Sciatic nerve (tissue), 2 donors: ENCODE data around the gene VAMP2. TPM values are rescaled to one million over a fixed set of nuclear protein-coding genes. Genes with fewer than 3 reads are reported as not detected.

ENCODE experiments used
- ATAC-seq: fragments of 200-7000 bp; cut with Tn5 transposase; one replicate; pipeline ENCODE4 v1.9.1; 2020; ENCODE audit warnings: mild to moderate bottlenecking, moderate library complexity
- DNase-seq: peaks from one replicate; pipeline ENCODE4 v3.0.0-alpha.2; 2020; ENCODE audit warnings: low spot score
- intact Hi-C: fragments of 100-400 bp; cut with DNase I; formaldehyde crosslinking; loops from one replicate; pipeline ENCODE4 v1.14.2; 2022
- total RNA-seq: library from RNA; stranded (reverse); fragmentation: NEBNext Ultra II Directional; extraction: Animal tissue kit (Norgen Biotek cat#: 25700); gene quantifications from one replicate; pipeline ENCODE4 v1.2.1, GENCODE V29; 2021
- donor health status: DM: no; HTN: no; CAD: no.
- donor health status: DM: no; HTN: no; CAD: no.

VAMP2 gene
- total RNA-seq, 1 donor from 2014 or later, result 108 TPM

DNA sequence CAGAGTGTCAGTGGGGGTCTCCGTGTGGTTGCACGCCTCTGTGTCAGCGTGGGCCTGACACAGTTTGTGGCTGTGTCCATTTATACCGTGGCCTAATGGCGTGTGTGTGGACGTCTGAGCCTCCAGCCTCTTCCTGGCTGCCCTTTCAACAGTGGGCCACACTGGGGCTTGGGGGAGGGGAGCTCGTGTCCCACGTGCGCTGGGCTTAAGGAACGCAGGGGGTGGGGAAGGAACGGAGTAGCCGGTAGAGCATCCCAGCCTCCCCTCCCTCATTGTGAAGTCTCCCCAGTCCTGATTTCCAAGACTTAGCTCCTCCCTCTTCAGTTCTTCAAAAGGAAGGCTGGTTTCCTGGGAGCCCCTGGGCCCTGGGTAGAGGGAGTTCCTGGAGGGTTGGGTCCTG, 29.3 kb downstream of the VAMP2 start:
- DNase-seq (no peak), ATAC-seq (no peak)
- intact Hi-C loops, result no loop called here

GRCh38 chr17:8131844-8132441, 30.8 kb downstream of the VAMP2 start:
- ATAC-seq (no peak), DNase-seq (no peak)
- intact Hi-C loops, result no loop called here

DNA sequence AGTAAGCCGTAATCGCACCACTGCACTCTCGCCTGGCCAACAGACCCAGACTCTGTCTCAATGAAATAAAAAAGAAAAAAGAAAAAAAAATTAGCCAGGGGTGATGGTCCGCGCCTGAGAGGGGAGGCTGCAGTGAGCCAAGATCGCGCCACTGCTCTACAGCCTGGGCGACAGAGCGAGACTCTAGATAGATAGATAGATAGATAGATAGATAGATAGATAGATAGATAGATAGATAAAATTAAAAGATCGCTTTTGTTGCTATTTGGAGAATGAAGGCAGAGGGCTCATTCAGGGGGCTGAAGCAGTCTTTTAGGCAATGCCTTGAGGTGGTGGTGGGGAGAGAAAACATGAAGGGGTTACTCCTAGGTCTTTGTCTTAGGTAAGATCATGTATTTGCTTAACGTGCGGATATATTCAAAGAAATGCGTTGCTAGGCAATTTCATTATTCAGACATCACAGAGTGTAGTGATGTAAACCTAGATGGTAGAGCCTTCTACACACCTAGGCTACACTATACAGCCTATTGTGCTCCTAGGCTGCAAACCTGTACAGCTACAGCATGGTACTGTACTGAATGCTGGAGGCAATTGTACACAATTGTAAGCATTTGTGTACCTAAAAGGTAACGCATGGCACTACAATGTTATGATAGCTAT, 34.5 kb downstream of the VAMP2 start:
- intact Hi-C loops, result no loop called here
- DNase-seq (no peak), ATAC-seq (no peak)

DNA sequence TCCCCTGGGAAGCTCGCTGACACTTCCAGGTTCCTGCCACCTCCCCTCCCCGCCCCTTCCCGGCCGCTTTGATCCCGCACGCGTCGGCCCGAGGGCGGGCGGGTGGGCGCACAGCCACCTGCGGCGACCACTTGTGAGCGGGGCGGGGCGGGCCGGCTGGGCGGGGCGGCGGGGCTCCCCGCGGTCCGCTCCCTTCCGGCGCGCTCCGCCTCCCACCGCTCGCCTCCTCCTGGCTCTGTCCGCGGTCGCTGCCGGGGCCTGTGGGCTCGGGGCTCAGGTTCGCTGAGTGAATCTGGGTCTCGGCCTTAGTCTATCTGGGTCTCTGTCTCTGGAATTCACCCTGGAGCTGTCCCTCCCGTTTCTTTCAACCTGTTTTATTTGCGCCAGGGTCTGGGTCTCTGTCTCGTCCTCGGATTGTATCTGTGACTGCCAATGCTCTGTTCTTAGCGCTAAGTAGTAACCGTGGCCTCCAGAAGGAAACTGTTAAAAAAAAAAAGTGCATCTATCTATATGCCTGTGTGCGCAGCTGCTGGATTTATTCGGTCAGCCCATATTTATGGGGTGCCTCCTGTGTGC, 36.2 kb downstream of the VAMP2 start:
- DNase-seq, result peak; percentile 75
- intact Hi-C loops, result no loop called here
- ATAC-seq, result peak; percentile 34

GRCh38 chr17:8125947-8126490, 36.7 kb downstream of the VAMP2 start:
- intact Hi-C loops, result no loop called here
- peak; percentile 70 for DNase-seq
- peak; percentile 8 for ATAC-seq

- DNase-seq (peak; percentile 92), ATAC-seq (peak; percentile 65)
- intact Hi-C loops, result no loop called here
Measured at GRCh38 chr17:8125154-8125946, 37.4 kb downstream of the VAMP2 start.

GRCh38 chr17:8124350-8125153, 38.2 kb downstream of the VAMP2 start:
- DNase-seq (peak; percentile 63), ATAC-seq (no peak)
- intact Hi-C loops, result loop anchor here (5.0 kb wide), 1 partner anchor 58 kb away; no protein-coding TSS in a partner anchor

DNA sequence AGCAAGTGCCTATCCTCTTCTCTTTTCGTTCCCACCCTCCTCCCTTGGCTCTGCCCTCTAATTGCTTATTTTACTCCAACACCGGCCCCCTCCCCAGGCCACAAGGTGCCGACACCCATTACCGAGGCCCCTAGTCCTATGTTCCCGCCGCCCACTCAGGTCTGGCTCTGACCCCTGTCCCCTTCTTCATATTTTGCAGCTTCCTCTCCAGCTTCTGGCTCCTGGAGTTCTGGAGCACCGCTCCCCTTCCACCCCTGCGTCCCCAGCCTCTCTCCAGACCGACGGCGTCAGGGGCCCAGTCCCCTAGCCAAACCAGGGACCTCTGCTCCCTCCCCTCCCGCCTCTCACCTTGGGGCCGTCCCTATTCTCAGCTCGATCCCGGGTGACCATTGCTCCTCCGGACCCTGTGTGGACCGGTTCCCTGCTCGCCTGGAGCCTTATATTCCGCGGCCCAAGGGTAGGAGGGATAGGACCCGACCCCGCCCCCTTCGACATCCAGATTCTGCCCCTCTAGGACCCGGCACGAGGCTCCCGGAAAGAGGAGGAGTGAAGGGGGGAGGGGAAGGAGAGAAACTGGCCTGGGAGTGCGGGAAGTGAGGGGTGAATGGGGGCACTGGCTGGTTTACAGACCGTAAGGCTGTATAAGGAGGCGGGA, 38.9 kb downstream of the VAMP2 start, which contains the start of gene HES7:
HES7 (minus strand) TSS at position 412 of the 655 bp plus-strand sequence; CDS start at position 390, 22 bp downstream.
- DNase-seq (peak; percentile 71), ATAC-seq (no peak)
- intact Hi-C loops, result loop anchor here (5.0 kb wide), 1 partner anchor 58 kb away; no protein-coding TSS in a partner anchor

DNA sequence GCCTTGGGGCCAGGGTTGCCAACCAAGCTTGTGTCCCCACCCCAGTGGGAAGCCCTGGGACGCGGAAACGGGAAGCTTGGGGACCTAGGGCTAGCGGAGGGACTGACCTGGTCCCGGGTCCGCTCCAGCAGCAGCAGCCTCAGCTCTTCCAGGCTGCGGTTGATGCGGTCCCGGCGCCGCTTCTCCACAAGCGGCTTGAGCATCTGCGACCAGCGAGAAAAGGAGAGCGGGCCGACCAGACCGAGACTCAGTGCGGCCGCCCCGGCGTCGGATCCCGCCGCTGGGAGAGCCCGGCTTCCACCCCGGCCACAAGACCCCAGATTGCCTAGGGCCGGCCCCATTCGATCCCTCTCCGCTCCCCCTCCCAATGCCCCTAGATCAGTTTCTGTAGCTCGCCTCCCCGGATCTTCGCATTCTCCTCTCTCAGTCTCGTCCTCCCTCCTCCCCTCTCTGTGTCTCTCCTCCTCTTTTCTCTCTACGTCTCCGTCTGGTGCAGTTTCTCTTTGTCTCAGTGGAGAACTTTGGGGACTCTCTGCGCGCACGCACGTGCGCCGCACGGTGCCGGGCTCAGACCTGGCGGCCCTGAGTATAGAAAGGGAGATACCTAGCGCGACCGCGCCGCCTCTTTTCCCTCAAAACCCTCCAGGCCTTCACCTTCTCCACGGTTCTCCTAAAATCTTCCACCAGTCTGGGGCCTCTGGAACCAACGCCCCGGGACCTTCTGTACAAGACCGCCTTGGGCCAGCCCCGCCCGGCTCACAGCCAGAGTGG, 39.6 kb downstream of the VAMP2 start:
- DNase-seq (peak; percentile 70), ATAC-seq (peak; percentile 9)
- intact Hi-C loops, result loop anchor here (5.0 kb wide), 1 partner anchor 59 kb away; no protein-coding TSS in a partner anchor

- no peak for ATAC-seq
- DNase-seq, result peak; percentile 68
- intact Hi-C loops, result loop anchor here (5.0 kb wide), 1 partner anchor 60 kb away; no protein-coding TSS in a partner anchor
Measured at GRCh38 chr17:8122422-8122923, 40.3 kb downstream of the VAMP2 start.

DNA sequence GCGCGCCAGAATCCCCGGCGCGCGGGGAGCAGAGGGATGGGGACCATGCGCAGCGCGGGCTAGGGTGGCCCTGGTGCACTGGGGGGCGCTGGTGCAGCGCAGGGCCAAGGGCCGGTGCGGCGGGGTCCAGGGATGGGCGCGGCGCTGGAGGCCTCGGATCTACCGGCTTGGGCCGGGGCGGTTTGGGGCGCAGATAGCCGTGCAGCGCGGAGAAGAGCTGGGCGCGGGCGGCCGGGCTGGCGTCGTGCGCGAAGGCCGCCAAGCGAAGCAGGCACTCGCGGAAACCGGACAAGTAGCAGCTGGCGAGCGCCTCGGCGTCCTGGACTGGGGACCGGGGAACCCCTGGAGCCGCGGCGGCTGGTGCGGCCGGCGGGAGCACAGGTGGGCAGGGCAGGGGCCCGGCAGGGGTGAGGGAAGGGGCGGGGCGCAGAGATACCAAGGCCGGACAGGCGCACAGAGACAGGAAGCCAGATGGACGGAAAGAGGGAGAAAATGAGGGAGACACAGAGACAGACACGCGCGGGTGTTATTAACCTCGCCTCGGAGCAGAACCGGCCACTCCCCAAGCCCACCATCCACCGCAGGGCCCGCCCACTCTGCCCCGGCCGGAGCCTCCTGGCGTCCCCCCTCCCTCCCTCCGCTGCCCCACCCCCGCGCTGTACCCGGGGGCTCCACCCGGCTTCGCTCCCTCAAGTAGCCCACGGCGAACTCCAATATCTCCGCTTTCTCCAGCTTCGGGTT, 40.9 kb downstream of the VAMP2 start:
- intact Hi-C loops, result loop anchor here (5.0 kb wide), 1 partner anchor 60 kb away; no protein-coding TSS in a partner anchor
- ATAC-seq (no peak), DNase-seq (peak; percentile 82)

GRCh38 chr17:8121407-8121680, 41.4 kb downstream of the VAMP2 start:
- DNase-seq (no peak), ATAC-seq (no peak)
- intact Hi-C loops, result loop anchor here (5.0 kb wide), 1 partner anchor 61 kb away; no protein-coding TSS in a partner anchor

GRCh38 chr17:8120520-8121406, 42.0 kb downstream of the VAMP2 start:
- ATAC-seq (no peak), DNase-seq (peak; percentile 76)
- intact Hi-C loops, result loop anchor here (5.0 kb wide), 1 partner anchor 62 kb away; no protein-coding TSS in a partner anchor

DNA sequence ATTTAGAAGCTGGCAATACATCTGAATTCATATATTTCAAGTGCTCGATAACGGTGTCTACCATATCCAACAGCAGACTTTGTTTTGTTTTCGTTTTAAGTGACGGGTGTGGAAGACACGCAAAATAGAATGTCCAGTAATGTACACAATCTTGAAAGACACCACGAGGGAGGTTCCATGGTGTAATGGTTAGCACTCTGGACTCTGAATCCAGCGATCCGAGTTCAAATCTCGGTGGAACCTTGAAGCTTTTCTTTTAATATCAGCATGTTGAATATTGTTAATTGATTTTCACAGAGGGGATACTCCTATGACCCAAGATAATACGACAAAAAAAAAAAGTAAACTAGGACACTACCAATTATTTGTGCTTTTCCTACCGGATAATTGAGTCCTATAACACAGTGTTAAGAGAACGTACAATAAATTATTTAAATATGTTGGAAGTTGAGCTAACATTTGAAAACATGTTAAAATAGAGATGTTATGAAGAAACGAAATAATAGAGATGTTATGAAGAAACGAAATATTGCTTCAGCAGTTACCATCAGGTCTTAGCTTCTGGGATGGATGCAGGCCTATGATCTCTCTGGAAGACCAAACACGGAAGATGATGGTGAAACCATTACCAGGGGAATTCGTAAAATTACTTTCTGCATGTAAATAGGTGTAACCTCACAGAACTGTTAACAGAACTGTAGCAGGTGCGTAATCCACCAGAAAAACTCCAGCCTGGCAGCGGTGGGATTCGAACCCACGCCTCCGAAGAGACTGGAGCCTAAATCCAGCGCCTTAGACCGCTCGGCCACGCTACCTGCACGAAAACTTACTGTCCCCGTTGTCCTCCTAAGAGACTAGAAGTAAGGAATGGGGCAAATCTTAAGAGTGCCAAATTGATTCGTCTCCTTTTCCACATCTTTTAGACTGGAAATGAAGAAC, 42.9 kb downstream of the VAMP2 start:
- ATAC-seq (peak; percentile 77), DNase-seq (peak; percentile 88)
- intact Hi-C loops, result loop anchor here (5.0 kb wide), 1 partner anchor 62 kb away; no protein-coding TSS in a partner anchor
